Endothelial cell (in vitro differentiated cells): ENCODE measurements around the gene PCDH12. TPM values are rescaled to one million over a fixed set of nuclear protein-coding genes. Genes with fewer than 3 reads are reported as not detected.

Source experiments
- DNase-seq: peaks from one replicate; pipeline ENCODE4 v3.0.0; 2021; ENCODE audit warnings: low spot score
- H3K27ac Mint-ChIP-seq: one replicate; pipeline ENCODE4 v1.8.0; 2021; ENCODE audit warnings: mixed read lengths, inconsistent platforms; ENCODE audit not compliant: unreplicated experiment
- H3K27me3 Mint-ChIP-seq: one replicate; pipeline ENCODE4 v1.8.0; 2021; ENCODE audit warnings: mild to moderate bottlenecking, moderate library complexity, mixed read lengths, inconsistent platforms; ENCODE audit not compliant: unreplicated experiment
- H3K36me3 Mint-ChIP-seq: one replicate; pipeline ENCODE4 v1.8.0; 2021; ENCODE audit warnings: mild to moderate bottlenecking, low read depth, mixed read lengths, inconsistent platforms; ENCODE audit not compliant: unreplicated experiment
- H3K4me1 Mint-ChIP-seq: one replicate; pipeline ENCODE4 v1.8.0; 2021; ENCODE audit warnings: mild to moderate bottlenecking, mixed read lengths, inconsistent platforms; ENCODE audit not compliant: unreplicated experiment
- H3K4me3 Mint-ChIP-seq: one replicate; pipeline ENCODE4 v1.8.0; 2021; ENCODE audit warnings: mild to moderate bottlenecking, mixed read lengths, inconsistent platforms; ENCODE audit not compliant: unreplicated experiment
- H3K9me3 Mint-ChIP-seq: one replicate; pipeline ENCODE4 v1.8.0; 2021; ENCODE audit warnings: mixed read lengths, inconsistent platforms; ENCODE audit not compliant: unreplicated experiment
- CTCF ChIP-seq: fragments of 200-600 bp; sonication (generic); IDR thresholded peaks from one replicate; pipeline ENCODE4 v1.5.0; 2021; ENCODE audit warnings: antibody characterized with exemption; ENCODE audit not compliant: unreplicated experiment
- total RNA-seq: library from RNA; stranded (reverse); fragmentation: NEBNext Ultra II Directional; extraction: Animal tissue kit (Norgen Biotek cat#: 25700); gene quantifications from one replicate; pipeline ENCODE4 v1.2.1, GENCODE V29; 2021; ENCODE audit not compliant: unreplicated experiment

The PCDH12 gene
- total RNA-seq, 1 donor from 2014 or later: 64.0 TPM

GRCh38 chr5:141960449-141961323 is 2.7 kb upstream of the PCDH12 start:
- H3K4me3 Mint-ChIP-seq: no peak overlapping the region
- peak; percentile 88 for DNase-seq
- H3K27me3 Mint-ChIP-seq: peaks cover 16% of the 10 kb centered on the region
- no peaks in the 10 kb centered on the region for H3K9me3 Mint-ChIP-seq
- peak; percentile 90 for TF ChIP-seq CTCF
- peak overlapping the region; percentile 87 for H3K27ac Mint-ChIP-seq
- H3K4me1 Mint-ChIP-seq: peaks cover 57% of the 10 kb centered on the region
- peaks cover 3% of the 10 kb centered on the region for H3K36me3 Mint-ChIP-seq

- Mint-ChIP-seq H3K27ac (peak overlapping the region; percentile 69), H3K4me1 (peaks cover 61% of the 10 kb centered on the region), H3K9me3 (no peaks in the 10 kb centered on the region), H3K27me3 (peaks cover 16% of the 10 kb centered on the region), H3K4me3 (peak overlapping the region; percentile 19), H3K36me3 (peaks cover 3% of the 10 kb centered on the region)
- no peak for TF ChIP-seq CTCF
- peak; percentile 60 for DNase-seq
Observed at GRCh38 chr5:141960018-141960417, 2.0 kb upstream of the PCDH12 start.

- Mint-ChIP-seq H3K36me3 (peaks cover 10% of the 10 kb centered on the region), H3K9me3 (no peaks in the 10 kb centered on the region), H3K27me3 (peaks cover 16% of the 10 kb centered on the region), H3K4me1 (peaks cover 71% of the 10 kb centered on the region), H3K27ac (peak overlapping the region; percentile 98), H3K4me3 (peak overlapping the region; percentile 89)
- TF ChIP-seq CTCF: no peak
- no peak for DNase-seq
Observed at GRCh38 chr5:141958546-141959172, 657 bp upstream of the PCDH12 start.

- Mint-ChIP-seq H3K27me3 (peaks cover 16% of the 10 kb centered on the region), H3K9me3 (no peaks in the 10 kb centered on the region), H3K4me3 (peak overlapping the region; percentile 89), H3K36me3 (peaks cover 19% of the 10 kb centered on the region), H3K27ac (peak overlapping the region; percentile 98), H3K4me1 (peaks cover 83% of the 10 kb centered on the region)
- DNase-seq: no peak
- TF ChIP-seq CTCF: no peak
Observed at GRCh38 chr5:141957367-141957996, 520 bp downstream of the PCDH12 start.
